Suprapubic skin (tissue), 4 donors: ENCODE measurements around the gene NDUFV1. TPM values are rescaled to one million over a fixed set of nuclear protein-coding genes. Genes with fewer than 3 reads are reported as not detected.

ENCODE experiments used
- DNase-seq, 2 donors: peaks; one replicate each; pipeline ENCODE4 v3.0.0-alpha.2; 2019; ENCODE audit warnings: low spot score in 2 of 2
- H3K27ac ChIP-seq: fragments of 200-600 bp; sonication (generic); one replicate; pipeline ENCODE4 v1.5.1; 2019
- H3K27me3 ChIP-seq: fragments of 200-600 bp; sonication (generic); one replicate; pipeline ENCODE4 v1.5.1; 2019
- H3K36me3 ChIP-seq: fragments of 200-600 bp; sonication (generic); one replicate; pipeline ENCODE4 v1.5.1; 2019
- H3K4me1 ChIP-seq: fragments of 200-600 bp; sonication (generic); one replicate; pipeline ENCODE4 v1.5.1; 2019
- H3K4me3 ChIP-seq: fragments of 200-600 bp; sonication (generic); one replicate; pipeline ENCODE4 v1.5.1; 2019; ENCODE audit warnings: mild to moderate bottlenecking
- H3K9me3 ChIP-seq: fragments of 200-600 bp; sonication (generic); one replicate; pipeline ENCODE4 v1.5.1; 2019
- EP300 ChIP-seq: sonication (generic); formaldehyde crosslinking; IDR thresholded peaks from one replicate; pipeline ENCODE4 v1.6.1; 2017; ENCODE audit warnings: antibody characterized with exemption
- POLR2A ChIP-seq, 2 donors: fragments of 450-650 bp; IDR thresholded peaks; one replicate each; pipeline ENCODE4 v1.6.1; 2017; ENCODE audit warnings: antibody characterized with exemption in 2 of 2, mild to moderate bottlenecking in 2 of 2, moderate library complexity in 2 of 2
- POLR2AphosphoS5 ChIP-seq, 3 donors: sonication (generic); formaldehyde crosslinking; IDR thresholded peaks; one replicate each; pipeline ENCODE4 v1.6.1; 2017; ENCODE audit warnings: antibody characterized with exemption in 3 of 3
- WGBS: methylation state at CpG from one replicate; pipeline ENCODE4 v1.1.5; 2018; 5-methylcytosine and 5-hydroxymethylcytosine counted together
- total RNA-seq, 4 donors: library from RNA; depleted of rRNA; stranded (reverse); fragments of >200 nt; gene quantifications; one replicate each; pipeline ENCODE4 v1.1.0, GENCODE V29; 2016
- TF ChIP-seq, protein P1 (sequence below), 2 donors: fragments of 200-600 bp in 1 of 2; fragments of 450-650 bp in 1 of 2; sonication (generic) in 1 of 2; IDR thresholded peaks; one replicate each; pipeline ENCODE4 v1.5.1; 2016 to 2019; ENCODE audit warnings: antibody characterized with exemption in 2 of 2, mild to moderate bottlenecking in 1 of 2, moderate library complexity in 1 of 2

The NDUFV1 gene
- total RNA-seq, 4 donors from 2014 or later, result 200 to 361 (median 275) TPM

DNA sequence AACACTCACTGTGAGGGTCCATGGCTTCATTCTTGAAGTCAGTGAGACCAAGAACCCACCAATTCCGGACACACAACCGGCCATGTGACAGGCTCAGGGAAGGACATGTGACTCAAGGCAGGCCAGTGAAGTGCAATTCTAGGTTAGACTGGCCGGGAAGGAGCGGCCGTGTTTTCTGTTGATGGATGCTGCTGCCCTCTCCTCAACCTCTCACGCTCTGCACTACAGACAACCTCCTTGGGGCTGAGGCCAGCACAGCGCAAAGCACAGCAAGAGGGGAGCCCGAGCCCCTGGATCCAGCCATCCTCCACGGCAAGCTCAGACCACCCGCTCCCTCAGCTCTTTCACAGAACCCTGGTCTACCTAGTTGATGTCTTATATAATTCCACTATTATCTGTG lies 20.2 kb downstream of the NDUFV1 start:
- Histone ChIP-seq H3K27me3 (no peaks in the 10 kb centered on the region), H3K27ac (no peak overlapping the region), H3K9me3 (no peaks in the 10 kb centered on the region), H3K4me1 (peaks cover 35% of the 10 kb centered on the region), H3K36me3 (no peaks in the 10 kb centered on the region), H3K4me3 (no peak overlapping the region)
- DNase-seq, result peak in 1 of 2 donors; percentile 64
- whole genome bisulfite sequencing, result 90% methylated on average over 7 of the region's 10 CpGs
- TF ChIP-seq POLR2AphosphoS5 (IDR thresholded peaks at IDR 0.05) (no peak), POLR2A (IDR thresholded peaks at IDR 0.05) (no peak), EP300 (no peak)
- TF ChIP-seq, protein P1, sequence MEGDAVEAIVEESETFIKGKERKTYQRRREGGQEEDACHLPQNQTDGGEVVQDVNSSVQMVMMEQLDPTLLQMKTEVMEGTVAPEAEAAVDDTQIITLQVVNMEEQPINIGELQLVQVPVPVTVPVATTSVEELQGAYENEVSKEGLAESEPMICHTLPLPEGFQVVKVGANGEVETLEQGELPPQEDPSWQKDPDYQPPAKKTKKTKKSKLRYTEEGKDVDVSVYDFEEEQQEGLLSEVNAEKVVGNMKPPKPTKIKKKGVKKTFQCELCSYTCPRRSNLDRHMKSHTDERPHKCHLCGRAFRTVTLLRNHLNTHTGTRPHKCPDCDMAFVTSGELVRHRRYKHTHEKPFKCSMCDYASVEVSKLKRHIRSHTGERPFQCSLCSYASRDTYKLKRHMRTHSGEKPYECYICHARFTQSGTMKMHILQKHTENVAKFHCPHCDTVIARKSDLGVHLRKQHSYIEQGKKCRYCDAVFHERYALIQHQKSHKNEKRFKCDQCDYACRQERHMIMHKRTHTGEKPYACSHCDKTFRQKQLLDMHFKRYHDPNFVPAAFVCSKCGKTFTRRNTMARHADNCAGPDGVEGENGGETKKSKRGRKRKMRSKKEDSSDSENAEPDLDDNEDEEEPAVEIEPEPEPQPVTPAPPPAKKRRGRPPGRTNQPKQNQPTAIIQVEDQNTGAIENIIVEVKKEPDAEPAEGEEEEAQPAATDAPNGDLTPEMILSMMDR (IDR thresholded peaks at IDR 0.05), result no peak

DNA sequence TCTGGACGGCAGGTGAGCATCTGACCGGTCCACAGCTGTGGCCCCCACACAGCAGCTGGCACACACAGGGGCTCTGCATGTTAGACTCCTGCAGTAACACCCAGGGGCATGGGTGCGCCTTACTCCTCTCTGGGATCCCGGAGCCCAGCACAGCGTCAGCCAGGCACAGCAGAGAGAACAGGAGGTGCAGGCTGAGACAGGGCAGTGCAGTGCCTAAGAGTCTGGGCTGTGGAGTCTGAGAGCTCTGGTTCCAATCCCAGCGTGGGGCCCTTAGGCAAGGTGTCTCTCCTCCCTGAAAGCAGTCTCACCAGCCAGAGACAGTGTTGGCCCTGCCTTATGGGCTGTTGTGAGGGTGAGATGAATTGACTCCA lies 20.7 kb downstream of the NDUFV1 start:
- no peak overlapping the region for H3K4me3 ChIP-seq
- peaks cover 35% of the 10 kb centered on the region for H3K4me1 ChIP-seq
- H3K9me3 ChIP-seq, result no peaks in the 10 kb centered on the region
- H3K36me3 ChIP-seq, result no peaks in the 10 kb centered on the region
- H3K27ac ChIP-seq, result peak overlapping the region; percentile 53
- DNase-seq, result peak in 1 of 2 donors; percentile 79
- TF ChIP-seq EP300 (no peak), POLR2A (IDR thresholded peaks at IDR 0.05) (no peak)
- WGBS, result 50% methylated on average over 1 of the region's 6 CpGs
- no peaks in the 10 kb centered on the region for H3K27me3 ChIP-seq

DNA sequence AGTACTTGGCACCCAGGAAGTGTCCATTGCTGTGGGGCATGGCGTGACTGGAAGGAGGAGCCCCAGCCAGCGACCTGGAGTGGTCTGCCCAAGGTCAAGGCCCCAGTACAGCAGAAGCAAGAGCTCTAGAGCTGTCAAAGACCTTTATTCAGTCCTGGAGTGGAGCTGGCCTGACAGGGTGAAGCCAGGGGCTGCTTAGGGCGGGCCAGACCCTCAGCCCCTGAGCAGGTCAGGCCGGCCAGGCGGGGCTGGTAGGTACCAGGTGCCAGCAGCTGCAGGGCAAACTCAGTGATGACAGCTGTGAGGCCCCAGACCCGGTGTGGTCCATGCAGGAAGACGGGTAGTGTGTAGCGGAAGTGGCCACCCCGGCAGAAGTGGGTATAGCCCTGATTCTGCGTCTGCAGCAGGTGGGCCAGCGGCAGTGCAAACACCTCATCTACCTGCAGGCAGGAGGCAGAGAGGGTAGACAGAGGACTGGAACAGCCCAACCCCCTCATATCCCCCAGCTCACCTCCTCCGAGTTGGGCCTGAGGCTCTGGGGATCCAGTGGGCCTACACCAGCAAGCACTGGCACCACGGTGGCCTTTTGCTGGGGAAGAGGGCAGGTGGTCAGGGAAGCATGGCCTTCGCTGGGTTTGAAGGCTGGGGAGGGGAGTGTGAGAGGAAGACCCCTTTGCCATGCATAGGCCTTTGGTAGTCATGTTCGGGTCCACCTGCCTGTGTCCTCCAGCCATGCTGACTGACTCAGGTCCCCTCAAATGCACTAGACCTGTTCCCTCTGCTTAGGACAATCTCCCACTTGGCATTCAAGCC lies 21.3 kb downstream of the NDUFV1 start:
- H3K4me3 ChIP-seq, result no peak overlapping the region
- H3K27me3 ChIP-seq, result no peaks in the 10 kb centered on the region
- no peaks in the 10 kb centered on the region for H3K9me3 ChIP-seq
- DNase-seq, result peak; percentile 64 to 79
- H3K27ac ChIP-seq, result peak overlapping the region; percentile 53
- H3K4me1 ChIP-seq, result peaks cover 35% of the 10 kb centered on the region
- TF ChIP-seq EP300, result no peak
- TF ChIP-seq POLR2AphosphoS5 (IDR thresholded peaks at IDR 0.05), result no peak
- no peak for TF ChIP-seq POLR2A (IDR thresholded peaks at IDR 0.05)
- TF ChIP-seq, protein P1 (IDR thresholded peaks at IDR 0.05), result no peak
- H3K36me3 ChIP-seq, result no peaks in the 10 kb centered on the region
- WGBS, result 57% methylated on average over 7 of the region's 15 CpGs

DNA sequence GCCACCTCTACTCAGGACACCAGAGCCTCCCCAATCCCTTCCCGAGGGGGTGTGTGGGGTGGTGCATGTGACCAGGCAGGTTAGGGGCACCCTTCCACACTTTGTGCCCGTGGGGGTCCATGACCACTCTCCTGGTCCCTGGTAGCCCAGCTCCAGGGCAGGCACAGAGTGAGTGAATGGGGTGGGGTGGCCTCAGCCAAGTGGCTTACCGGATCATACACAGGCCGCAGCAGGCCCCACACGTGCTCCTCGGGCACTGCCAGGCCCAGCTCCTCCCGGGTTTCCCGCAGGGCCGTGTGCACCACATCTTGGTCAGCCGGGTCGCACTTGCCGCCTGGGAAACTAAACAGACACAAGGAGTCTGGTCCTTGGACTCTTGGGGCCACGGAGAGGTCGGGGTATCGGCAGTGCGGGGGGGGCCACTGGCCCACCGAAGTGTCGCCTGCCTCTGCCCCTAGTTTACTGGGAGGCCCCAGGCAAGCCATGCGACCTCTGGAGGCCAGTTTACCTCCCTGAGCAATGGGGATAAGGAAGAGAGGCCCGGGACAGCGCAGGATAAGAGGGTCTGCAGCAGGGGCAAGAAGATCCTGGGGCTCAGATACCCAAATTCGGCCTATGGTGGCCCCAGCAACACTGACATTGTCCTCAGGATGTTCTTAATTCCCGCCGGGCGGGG lies 22.1 kb downstream of the NDUFV1 start:
- WGBS, result no CpG with 5 or more reads among the region's 25 CpGs
- peak; percentile 67 to 69 for DNase-seq
- H3K9me3 ChIP-seq, result no peaks in the 10 kb centered on the region
- H3K27me3 ChIP-seq, result no peaks in the 10 kb centered on the region
- peak overlapping the region; percentile 93 for H3K27ac ChIP-seq
- peaks cover 35% of the 10 kb centered on the region for H3K4me1 ChIP-seq
- no peaks in the 10 kb centered on the region for H3K36me3 ChIP-seq
- TF ChIP-seq, protein P1 (IDR thresholded peaks at IDR 0.05), result no peak
- no peak for TF ChIP-seq POLR2AphosphoS5 (IDR thresholded peaks at IDR 0.05)
- no peak for TF ChIP-seq EP300
- TF ChIP-seq POLR2A (IDR thresholded peaks at IDR 0.05), result no peak
- peak overlapping the region; percentile 79 for H3K4me3 ChIP-seq

DNA sequence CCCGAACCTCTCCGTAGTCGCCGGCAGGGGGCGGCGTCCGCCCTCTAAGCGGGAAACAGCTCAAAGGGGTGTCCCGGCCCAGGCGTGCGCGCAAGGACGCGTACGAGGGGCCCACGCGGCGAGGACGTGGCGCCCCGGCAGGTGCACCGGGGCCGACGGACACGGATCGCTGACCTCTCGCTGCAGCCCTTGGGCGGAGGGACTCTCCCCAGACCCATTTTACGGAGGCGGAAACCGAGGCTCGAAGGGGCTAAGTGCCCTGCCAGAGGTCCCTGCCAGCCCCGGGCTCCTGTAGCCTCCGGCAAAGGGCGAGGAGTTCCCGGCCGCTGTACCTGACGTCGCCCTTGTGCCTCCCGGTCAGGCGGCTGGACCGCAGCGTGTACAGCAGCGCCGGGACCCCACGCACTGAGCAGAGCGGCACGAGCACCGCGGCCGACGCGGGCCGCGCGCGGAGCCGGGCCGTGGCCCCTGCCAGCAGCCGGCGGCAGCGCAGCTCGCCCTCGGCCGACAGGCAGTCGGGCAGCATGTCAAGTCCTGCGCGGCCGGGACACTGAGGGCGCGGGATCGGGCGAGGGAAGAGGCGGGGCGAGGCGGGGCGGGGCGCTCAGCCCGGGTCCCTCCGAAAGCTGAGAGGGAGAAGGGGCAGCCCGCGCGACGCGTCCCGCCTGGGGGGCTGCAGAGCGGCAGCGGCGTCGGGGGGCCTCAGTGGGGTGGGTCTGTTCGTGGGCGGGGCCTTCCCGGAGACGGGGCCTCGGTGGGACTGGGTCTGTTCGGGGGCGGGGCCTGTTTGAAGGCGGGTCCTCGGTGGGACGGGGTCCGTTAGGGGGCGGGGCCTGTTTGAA lies 22.9 kb downstream of the NDUFV1 start, which contains the start of gene NUDT8:
TSS of gene NUDT8 (minus strand) at position 552 of the 842 bp plus-strand sequence. CDS start at position 526, 26 bp downstream.
- peak; percentile 90 for DNase-seq
- 1% methylated on average over 16 of the region's 102 CpGs for WGBS
- H3K4me1 ChIP-seq, result peaks cover 35% of the 10 kb centered on the region

More for the DNA sequence above, 22.9 kb downstream of the NDUFV1 start, which contains the start of gene NUDT8:
- Histone ChIP-seq H3K9me3 (no peaks in the 10 kb centered on the region), H3K27me3 (no peaks in the 10 kb centered on the region), H3K27ac (peak within 1 kb of the TSS; percentile 93), H3K4me3 (peak within 1 kb of the TSS; percentile 79), H3K36me3 (no peaks in the 10 kb centered on the region)
- TF ChIP-seq POLR2AphosphoS5 (IDR thresholded peaks at IDR 0.05), result peak in 1 of 3 donors; percentile 48
- no peak for TF ChIP-seq EP300
- TF ChIP-seq, protein P1 (IDR thresholded peaks at IDR 0.05), result peak; percentile 59 to 90
- TF ChIP-seq POLR2A (IDR thresholded peaks at IDR 0.05), result peak in 1 of 2 donors; percentile 40
